ENCODE measurements around the gene PPME1.

The PPME1 gene

GRCh38 chr11:74162681-74163467 is 8.2 kb upstream of the PPME1 start:
- no peak for FAIRE-seq

GRCh38 chr11:74168838-74169237 is 2.3 kb upstream of the PPME1 start:
- no peak for FAIRE-seq

- FAIRE-seq: no peak
Observed at GRCh38 chr11:74169738-74170458, 1.2 kb upstream of the PPME1 start.

DNA sequence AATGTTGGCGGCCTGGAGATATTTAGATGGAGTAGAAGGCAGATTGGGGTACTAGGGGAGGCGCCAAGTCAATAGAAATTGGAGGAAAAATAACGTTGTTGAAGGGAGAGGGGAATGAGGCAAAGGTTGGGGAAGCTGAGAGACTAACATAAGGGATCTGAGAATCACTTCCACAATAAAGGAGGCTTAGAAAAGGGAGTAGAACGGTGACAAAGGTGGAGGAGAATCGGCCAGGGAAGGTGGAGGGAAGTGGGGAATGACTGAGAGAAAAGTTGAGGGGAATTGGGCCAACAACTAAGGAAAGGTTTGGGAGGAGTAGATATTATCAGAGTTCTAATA is 510 bp downstream of the PPME1 start:
- FAIRE-seq: no peak

- no peak for FAIRE-seq
Observed at GRCh38 chr11:74171997-74172396, 908 bp downstream of the PPME1 start.

GRCh38 chr11:74175920-74176319 is 4.8 kb downstream of the PPME1 start:
- no peak for FAIRE-seq

DNA sequence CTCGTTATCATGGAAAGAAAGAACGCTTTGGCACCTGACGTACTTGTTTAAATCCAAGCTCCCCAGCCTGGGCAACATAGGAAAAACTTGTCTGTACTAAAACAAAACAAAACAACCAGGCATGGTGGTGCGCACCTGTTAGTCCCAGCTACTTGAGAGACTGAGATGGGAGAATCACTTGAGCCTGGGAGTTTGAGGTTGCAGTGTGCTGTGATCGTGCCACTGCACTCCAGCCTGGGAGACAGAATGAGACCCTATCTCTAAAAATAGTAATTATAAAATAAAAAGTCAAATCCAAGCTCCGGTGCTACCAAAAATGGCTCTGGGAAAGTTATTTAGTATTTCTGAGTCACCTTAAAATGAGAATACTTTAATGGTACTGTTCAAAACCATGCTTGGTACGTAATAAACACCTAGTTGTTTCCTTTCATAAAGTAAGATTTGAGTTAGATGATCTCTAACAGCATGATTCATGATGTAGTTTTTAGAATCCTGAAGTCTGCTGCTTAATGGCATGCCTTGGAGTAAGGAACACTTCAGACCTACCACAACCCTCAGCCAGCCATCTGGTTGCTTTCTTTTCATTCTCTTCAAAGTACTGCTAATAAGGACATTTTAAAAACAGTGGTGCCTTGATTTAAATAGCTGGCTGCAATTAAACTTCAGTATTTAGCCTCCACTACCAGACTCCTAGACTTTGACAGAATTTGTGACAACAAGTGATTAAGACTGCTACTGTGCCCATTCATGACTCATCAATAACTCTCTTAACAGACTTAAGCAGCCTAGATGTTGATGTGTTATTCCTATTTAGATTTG is 8.4 kb downstream of the PPME1 start:
- FAIRE-seq: no peak

GRCh38 chr11:74182635-74183034 is 11.5 kb downstream of the PPME1 start:
- FAIRE-seq: no peak

GRCh38 chr11:74185285-74185684 is 14.2 kb downstream of the PPME1 start:
- FAIRE-seq: no peak

GRCh38 chr11:74185695-74186094 is 14.6 kb downstream of the PPME1 start:
- FAIRE-seq: no peak

DNA sequence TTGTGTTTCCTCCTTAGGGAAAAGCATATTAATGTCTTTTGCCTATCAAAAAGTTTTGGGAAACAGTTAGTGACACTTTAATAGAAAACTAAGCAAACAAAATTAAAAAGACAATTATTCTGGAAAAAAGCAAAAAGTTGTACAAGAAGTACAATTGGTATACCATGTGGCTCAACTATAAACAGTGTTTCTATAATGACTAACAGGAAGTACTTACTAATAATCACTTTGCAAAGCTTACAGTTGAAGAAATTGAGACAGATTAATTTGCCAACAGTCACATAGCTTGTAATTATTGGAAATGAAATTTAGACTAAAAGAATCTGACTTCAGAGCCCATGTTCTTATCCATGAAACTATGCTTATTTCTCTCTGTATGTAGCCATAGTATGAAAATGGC is 24.7 kb downstream of the PPME1 start:
- peak; percentile 17 for FAIRE-seq

GRCh38 chr11:74196781-74197486 is 25.8 kb downstream of the PPME1 start:
- no peak for FAIRE-seq

- FAIRE-seq: no peak
Observed at GRCh38 chr11:74203966-74204365, 32.9 kb downstream of the PPME1 start.

- no peak for FAIRE-seq
Observed at GRCh38 chr11:74204701-74205100, 33.6 kb downstream of the PPME1 start.

DNA sequence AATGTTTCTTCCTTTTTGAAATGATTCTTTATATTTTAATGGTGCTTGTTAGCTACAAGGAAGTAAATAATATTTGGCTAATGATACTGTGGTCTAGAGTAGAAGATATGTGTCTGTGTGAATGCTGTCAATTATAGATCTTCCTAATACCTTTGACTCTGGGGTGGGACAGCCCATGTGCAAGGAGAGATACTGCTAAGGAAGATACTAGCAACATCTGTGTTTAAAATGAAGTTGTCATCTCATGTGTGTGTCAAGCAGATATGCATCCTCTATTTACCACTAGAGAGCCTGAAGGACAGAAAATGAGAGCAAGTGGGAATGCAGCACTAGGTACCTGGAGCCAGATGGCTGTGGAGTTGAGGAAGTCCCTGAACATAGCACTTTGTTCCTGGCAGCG is 34.1 kb downstream of the PPME1 start:
- no peak for FAIRE-seq

GRCh38 chr11:74206746-74207145 is 35.7 kb downstream of the PPME1 start:
- no peak for FAIRE-seq

- no peak for FAIRE-seq
Observed at GRCh38 chr11:74208507-74208906, 37.4 kb downstream of the PPME1 start.

- FAIRE-seq: no peak
Observed at GRCh38 chr11:74212533-74212932, 41.4 kb downstream of the PPME1 start.

GRCh38 chr11:74220376-74220775 is 49.3 kb downstream of the PPME1 start:
- no peak for FAIRE-seq

DNA sequence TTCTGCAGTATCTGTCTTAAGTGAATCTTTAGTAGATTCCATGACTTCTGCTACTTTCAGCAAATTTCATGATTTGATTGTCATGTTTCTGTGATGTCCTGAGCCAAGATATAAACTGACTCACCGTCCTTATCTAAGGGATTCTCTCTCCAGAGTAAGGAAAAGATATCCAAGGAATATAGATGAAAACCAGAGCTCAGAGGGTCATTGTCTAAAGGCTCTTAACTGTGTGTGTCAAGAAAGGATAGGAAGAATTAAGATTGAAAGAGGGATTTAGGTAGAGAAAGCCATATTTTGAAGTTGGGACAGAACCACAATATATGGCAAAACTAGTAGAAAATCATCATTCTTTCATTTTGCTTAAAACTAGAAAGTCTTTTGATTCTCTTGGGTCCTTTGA is 50.7 kb downstream of the PPME1 start:
- FAIRE-seq: no peak

- no peak for FAIRE-seq
Observed at GRCh38 chr11:74225565-74225964, 54.5 kb downstream of the PPME1 start.

DNA sequence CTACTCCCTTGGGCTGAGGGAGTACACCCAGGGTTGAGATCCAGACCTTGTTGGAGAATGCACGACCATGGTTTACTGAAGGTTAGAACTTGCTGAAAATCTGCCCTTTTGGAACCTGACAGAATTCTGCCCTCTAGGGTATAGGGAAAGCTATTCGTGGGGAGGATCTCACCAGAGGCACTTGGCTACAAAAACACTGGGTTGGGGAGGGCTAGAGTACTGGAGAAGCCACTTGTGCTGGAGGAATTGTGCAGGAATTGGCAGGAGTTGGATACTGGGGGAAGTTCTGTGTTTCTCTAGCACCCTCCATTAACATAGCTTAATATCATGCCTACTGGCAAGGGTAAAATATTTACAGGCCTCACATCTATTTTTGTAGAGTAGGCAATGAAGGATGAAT is 55.8 kb downstream of the PPME1 start:
- no peak for FAIRE-seq

DNA sequence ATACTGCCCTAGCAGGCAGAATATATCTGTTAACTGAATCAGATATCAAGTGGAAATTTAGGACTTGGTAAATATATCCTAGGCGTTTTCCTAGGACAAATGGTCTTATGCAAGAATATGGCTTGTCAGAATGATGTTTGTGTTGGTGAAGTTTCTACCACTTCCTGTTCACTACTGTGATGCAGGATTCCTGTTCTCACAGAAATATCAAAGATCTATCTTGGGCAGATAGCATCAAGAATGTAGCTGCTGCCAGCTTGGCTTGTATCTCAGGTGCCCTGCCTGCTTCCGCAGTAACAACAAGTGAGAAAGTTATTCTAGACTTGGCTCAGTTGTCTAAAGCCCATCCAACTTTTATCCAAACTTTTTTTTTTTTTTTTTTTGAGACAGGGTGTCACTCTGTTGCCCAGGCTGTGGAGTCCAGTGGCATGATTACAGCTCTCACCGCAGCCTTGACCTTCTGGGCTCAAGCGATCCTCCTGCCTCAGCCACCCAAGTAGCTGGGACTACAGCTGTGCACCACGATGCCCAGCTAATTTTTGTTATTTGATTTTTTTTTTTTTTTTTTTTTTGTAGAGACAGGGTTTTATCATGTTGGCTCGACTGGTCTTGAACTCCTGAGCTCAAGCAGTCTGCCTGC is 61.3 kb downstream of the PPME1 start:
- no peak for FAIRE-seq

Measured in islet of Langerhans (tissue), 1 donor.